Stimulated activated CD4-positive, alpha-beta T cell treated with anti-CD3 and anti-CD28 coated beads, TNF-alpha, amount 100 ng/mL, for 48 hours (primary cell): ENCODE measurements around the gene THRB.

Source experiments
- DNase-seq, 3 donors: peaks; one replicate each; pipeline ENCODE4 v3.0.0-alpha.2; 2020; ENCODE audit warnings: low read depth in 3 of 3

The THRB gene

DNA sequence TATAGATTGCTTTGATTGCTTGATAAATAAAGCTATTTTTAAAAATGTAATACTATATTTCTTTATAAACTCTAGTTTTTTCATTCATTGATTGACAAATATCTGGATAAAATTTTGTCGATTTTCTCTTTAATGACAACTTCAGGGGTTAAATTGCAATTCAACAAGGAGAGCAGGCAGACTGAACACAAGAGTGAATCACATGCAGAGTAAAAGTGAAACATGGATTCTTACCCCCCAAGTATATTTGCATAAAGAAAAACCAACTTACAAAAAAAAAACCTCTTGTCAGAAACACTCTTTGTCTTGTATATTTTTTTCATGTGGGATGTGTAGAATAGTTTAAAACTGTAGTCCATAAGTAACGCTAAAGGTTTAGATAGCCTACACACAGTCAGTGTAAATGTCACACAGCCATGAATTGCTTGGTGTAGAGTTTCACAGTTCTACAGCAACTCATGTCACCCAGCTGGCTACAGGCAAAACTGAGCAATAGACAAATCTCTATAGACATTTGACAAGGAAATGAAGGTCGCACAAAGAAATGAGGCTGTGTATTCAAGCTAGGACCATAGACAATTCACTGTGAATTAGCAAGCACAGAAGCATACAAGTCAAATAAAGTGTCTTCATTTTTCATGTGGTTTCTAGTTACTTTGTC is 141.6 kb downstream of the THRB start:
- no peak for DNase-seq

DNA sequence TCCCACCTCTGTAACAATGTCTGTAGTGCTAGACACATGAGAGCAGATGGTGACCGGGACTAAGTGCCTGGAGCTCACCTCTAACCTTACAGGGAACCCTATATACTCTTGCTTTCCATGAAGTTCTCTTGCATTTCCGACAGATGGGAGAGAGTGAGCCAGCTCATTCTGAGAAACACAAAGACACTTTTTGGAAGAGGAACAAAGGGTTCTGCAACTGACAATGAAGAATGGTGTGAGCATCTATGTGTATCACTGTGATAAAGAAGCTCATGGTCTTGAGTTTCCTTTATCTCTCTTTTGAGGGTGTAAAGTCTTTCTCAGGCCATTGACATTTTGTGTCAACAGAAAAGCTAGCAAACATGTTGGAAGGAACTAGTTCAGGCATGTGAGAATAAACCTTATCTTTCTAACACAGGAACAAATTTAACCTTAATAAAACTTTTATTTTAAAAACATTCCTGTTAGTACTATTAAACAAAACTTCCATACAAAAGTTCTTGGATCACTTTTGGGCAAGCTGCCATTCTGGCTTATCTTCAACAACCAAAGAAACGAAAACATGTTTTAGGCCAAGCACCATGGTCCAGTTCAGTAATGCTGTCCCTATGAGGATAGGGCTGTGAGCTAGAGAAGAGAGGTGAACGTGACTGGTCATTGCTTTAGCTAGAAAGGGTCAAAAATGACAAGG is 142.7 kb downstream of the THRB start:
- no peak for DNase-seq

DNA sequence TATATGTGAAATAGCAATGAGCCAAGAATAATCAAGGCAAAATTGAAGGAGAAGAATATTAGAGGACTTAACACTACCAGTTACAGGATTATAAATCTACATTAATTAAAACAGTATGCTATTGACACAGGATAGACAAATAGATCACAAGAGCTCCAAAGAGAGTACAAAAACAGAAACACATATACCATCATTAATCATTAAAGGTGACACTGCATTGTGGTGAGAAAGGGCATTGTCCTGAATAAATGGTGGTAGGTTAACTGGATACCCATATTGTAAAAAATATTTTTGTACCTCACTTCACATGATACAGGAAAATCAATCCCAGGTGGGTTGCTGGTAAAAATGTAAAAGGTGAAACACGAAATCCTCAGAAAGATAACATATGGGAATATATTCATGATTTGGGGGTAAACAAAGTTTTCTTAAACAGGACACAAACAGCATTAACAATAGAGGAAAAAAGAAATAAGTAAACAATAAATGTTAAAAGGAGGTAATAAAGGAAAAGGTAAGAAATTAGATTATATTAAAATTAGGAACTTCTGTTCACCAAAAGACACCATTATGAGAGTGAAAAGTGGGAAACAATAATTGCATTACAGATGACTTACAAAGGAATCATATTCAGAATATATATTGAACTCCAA is 145.2 kb downstream of the THRB start:
- DNase-seq, result no peak

- no peak for DNase-seq
These were observed 146.3 kb downstream of the THRB start for GRCh38 chr3:24348348-24348747.

- no peak for DNase-seq
These were observed 149.7 kb downstream of the THRB start for GRCh38 chr3:24344784-24345439.

- no peak for DNase-seq
These were observed 151.4 kb downstream of the THRB start for GRCh38 chr3:24343084-24343783.

DNA sequence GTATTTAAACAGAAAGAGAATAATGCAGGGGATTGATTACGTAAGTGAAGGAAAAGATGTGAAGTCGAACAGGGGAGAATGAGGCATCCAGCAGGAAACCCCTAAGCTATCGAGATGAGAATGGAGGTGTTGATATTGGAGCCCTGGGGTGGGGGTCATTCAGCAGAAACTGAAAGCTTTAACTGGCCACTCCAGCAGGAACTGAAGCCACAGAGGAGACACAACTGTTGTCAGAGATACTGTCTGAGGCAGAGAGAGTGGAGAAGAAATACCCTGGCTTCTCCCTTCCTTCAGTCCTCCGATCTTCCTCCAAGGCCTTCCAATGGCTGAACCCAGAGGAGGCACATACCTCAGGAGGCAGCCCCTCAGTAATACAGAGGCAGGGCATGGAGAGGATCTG is 152.4 kb downstream of the THRB start:
- no peak for DNase-seq

DNA sequence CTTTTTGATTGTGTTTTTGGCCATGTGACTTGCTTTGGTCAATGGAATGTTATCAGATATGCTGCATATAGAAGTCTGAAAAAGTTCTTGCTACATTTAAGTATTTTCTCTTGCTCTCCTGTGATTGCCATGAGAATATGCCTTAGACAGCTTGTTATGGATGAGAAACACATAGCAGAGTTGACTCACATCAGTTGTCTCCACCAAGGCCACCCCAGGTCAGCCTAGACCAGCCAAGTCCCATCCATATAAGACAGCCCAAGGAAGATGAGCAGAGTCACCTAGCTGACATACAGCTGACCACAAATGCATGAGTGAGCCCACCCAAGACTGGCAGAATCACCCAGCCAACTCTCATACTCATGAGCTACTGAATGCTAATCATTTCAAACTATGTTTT is 153.0 kb downstream of the THRB start:
- DNase-seq, result no peak

DNA sequence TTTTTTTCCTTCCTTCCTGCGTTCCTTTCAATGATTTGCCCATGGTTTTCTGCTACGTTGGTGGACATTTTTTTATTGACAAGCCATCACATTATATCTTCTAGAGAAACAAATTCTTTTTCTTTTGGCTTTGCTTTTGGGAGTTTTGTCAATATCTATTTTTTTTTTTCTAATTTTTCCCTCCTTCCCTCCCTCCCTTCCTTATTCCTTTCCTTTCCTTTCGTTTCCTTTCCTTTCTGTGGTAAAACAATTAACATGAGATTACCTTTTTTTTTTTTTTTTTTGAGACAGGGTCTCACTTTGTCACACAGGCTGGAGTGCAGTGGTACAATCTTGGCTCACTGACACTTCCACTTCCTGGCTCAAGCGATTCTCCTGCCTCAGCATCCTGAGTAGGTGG is 153.7 kb downstream of the THRB start:
- no peak for DNase-seq

- DNase-seq, result no peak
These were observed 154.5 kb downstream of the THRB start for GRCh38 chr3:24340161-24340560.

- no peak for DNase-seq
These were observed 155.3 kb downstream of the THRB start for GRCh38 chr3:24339266-24339825.

GRCh38 chr3:24338409-24339130 is 156.1 kb downstream of the THRB start:
- no peak for DNase-seq

- DNase-seq, result no peak
These were observed 158.5 kb downstream of the THRB start for GRCh38 chr3:24336101-24336500.

DNA sequence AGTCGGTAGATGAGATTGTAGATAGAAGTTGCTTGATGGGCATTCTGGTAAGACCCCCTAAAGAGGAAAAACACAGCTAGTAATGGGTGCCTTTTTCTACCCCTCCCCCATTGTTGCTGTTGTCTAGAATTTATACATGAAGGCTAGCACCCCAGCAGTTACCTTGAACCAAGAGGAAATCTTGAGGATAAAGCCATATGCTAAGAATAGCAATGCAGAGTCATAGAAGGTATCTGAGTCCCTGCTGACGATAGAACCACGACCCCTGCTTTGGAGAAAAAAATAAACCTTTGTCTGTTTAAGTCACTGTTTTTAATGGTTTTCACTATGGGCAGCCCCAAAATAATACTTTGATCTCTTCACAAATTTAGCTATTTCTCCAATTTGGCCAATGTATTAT is 162.6 kb downstream of the THRB start:
- no peak for DNase-seq

DNA sequence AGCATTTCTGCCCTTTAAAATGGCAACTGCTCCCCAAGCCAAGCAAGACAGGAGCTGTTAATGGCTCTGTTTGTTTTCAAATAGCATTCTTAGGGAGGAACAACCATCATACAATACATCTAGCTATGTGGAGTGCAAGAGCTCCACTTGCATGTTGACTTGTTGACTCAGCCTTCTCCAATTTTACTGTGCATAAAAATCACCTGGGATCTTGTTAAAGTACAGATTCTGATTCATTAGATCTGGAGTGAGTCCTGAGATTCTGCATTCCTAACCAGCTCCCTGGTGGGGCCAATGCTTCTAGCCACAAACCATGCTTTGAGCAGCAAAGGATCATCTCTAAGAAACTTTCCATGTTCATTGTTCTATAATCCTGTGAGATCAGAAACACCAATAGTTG is 171.4 kb downstream of the THRB start:
- DNase-seq, result no peak

- DNase-seq, result no peak
These were observed 174.0 kb downstream of the THRB start for GRCh38 chr3:24320601-24321000.

DNA sequence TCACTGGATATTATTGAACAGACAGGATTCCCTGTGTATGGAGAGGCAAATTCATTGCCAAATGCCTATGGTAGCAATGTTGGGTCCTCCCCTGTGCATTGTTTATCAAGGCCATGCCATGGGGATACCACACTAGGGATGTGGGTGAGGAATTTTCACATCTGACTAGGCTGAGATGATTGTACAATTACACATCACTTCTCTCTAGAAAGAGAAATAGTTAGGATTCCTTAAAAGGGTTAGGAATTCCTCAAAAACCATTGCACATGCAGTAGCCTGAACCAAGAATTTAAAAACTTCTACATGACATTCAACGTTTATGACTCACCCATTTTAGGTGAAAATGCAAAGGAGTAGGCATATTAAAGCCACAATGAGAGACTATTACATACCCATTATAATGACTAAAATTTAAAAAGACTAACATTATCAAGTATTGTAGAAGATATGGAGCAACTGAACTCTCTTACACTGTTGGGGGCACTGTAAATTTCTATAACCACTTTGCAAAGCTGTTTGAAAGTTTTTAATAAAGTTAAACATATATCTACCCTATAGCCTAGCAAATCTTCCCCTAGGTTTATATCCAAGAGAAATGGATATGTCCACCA is 175.9 kb downstream of the THRB start:
- DNase-seq, result no peak

DNA sequence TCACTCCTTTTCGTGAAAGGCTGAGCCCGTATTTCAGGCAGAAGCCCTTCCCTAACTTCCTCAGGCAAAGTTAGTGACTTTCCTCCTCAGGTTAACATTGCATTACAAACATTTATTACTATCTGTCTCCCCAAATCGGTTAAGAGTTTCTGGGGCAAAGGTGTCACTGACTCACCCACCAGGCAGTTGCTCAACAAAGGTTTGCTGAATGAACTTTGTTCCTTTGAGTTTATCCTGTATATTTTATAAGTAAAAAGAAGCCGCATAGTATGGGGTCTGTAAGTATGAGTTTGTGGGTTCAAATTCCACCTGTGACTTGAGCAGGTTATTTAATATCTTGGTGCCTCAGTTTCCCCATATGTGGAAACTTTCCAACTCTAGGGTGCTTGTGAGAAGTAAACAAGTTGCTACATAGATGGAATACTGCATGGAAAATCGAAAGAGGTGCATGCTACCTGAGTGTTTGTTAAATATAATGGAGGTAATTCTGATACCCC is 177.7 kb downstream of the THRB start:
- DNase-seq, result no peak

GRCh38 chr3:24315971-24316370 is 178.7 kb downstream of the THRB start:
- DNase-seq, result no peak

GRCh38 chr3:24315356-24315755 is 179.3 kb downstream of the THRB start:
- no peak for DNase-seq
